Thymus (tissue), 11 donors: ENCODE results near the gene ASIC4. TPM values are rescaled to one million over a fixed set of nuclear protein-coding genes. Genes with fewer than 3 reads are reported as not detected.

Experiments used
- DNase-seq, 9 donors: peaks; one replicate each; pipeline ENCODE4 v3.0.0-alpha.2; 2013; ENCODE audit warnings: low spot score in 9 of 9, low read depth in 6 of 9, missing footprints in 1 of 9
- H3K27ac ChIP-seq, 2 donors: one replicate each; pipeline ENCODE4 v1.5.1; 2013; ENCODE audit warnings: control low read depth in 1 of 2, low read depth in 1 of 2, low read length in 1 of 2, mild to moderate bottlenecking in 1 of 2, moderate library complexity in 1 of 2
- H3K27me3 ChIP-seq, 2 donors: one replicate each; pipeline ENCODE4 v1.5.1; 2013; ENCODE audit warnings: low read length in 1 of 2; ENCODE audit not compliant: control insufficient read depth in 2 of 2, insufficient read depth in 1 of 2
- H3K36me3 ChIP-seq, 2 donors: one replicate each; pipeline ENCODE4 v1.5.1; 2013; ENCODE audit warnings: low read length in 1 of 2, mild to moderate bottlenecking in 1 of 2, moderate library complexity in 1 of 2; ENCODE audit not compliant: control insufficient read depth in 2 of 2, insufficient read depth in 2 of 2
- H3K4me1 ChIP-seq, 2 donors: one replicate each; pipeline ENCODE4 v1.5.1; 2013; ENCODE audit warnings: low read length in 2 of 2; ENCODE audit not compliant: control insufficient read depth in 2 of 2, insufficient read depth in 2 of 2
- H3K4me3 ChIP-seq, 2 donors: one replicate each; pipeline ENCODE4 v1.5.1; 2013; ENCODE audit warnings: low read length in 2 of 2, control low read depth in 1 of 2, mild to moderate bottlenecking in 1 of 2
- H3K9me3 ChIP-seq, 2 donors: one replicate each; pipeline ENCODE4 v1.5.1; 2013; ENCODE audit warnings: low read length in 1 of 2, mild to moderate bottlenecking in 1 of 2; ENCODE audit not compliant: control insufficient read depth in 2 of 2, insufficient read depth in 1 of 2
- WGBS: extraction: QIAGEN DNeasy Blood & Tissue Kit; methylation state at CpG from one replicate; pipeline ENCODE4 v1.1.7; 2013; 5-methylcytosine and 5-hydroxymethylcytosine counted together
- polyA plus RNA-seq: library from polyadenylated mRNA; stranded (reverse); fragments of 200-250 nt; gene quantifications from one replicate; pipeline ENCODE4 v1.2.3, GENCODE V29; 2013
- total RNA-seq: library from RNA; stranded (reverse); fragments of 120-200 nt; gene quantifications from one replicate; pipeline ENCODE4 v1.2.4, GENCODE V29; 2013
- donor health status: healthy.

The ASIC4 gene
- total and polyA plus RNA-seq, 2 donors: 0.05 to 0.23 TPM

DNA sequence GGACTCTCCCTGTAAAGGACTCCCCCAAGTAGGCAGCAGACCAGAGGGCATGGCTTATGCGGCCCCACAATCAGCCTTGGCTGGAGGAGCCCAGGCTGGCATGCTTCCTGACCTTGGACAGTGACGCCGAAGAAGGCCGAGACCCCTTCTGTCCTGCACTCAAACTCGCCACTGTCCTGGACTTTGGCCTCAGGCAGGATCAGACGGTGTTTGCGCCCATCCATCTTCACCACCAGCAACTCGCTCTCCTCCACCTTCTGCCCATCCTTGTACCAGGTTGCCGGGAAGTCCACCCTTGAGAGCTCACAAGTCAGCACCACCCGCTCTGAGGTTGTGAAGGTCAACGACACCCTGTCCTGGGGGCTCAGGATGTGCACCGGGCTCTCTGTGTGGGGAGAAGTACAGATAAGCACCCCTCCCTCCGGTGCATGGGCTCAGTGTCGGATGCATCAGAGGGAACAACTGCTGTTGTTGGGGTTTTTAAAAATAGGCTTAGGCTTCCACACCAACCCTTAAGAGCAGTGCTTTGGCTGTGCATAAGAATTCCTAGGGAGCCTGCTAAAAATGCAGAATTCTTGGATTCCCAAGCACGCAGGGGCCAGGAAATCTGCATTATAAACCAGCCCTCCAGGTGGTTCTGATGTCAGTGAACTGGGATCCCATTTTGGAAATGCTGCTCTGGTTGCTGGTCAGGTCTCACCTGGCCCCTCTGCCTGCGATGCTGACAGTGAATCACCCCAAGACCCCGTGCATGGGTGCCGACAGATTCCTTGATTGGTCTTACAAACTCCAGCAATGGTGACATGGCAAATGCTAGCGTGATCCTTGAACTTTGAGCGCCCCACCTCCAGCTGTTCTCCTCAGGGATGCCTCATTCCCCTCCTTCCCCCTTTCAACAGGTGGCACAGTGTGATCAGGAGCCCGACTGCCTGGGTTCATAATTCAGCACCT lies 51.1 kb downstream of the ASIC4 start:
- Histone ChIP-seq H3K4me1 (no peaks in the 10 kb centered on the region), H3K36me3 (no peaks in the 10 kb centered on the region), H3K9me3 (peaks cover 0 to 4% of the 10 kb centered on the region in 2 donors), H3K27ac (no peak overlapping the region), H3K27me3 (peaks cover 22 to 66% of the 10 kb centered on the region in 2 donors), H3K4me3 (no peak overlapping the region)
- WGBS: 96% methylated on average over 21 of the region's 21 CpGs
- no peak for DNase-seq

DNA sequence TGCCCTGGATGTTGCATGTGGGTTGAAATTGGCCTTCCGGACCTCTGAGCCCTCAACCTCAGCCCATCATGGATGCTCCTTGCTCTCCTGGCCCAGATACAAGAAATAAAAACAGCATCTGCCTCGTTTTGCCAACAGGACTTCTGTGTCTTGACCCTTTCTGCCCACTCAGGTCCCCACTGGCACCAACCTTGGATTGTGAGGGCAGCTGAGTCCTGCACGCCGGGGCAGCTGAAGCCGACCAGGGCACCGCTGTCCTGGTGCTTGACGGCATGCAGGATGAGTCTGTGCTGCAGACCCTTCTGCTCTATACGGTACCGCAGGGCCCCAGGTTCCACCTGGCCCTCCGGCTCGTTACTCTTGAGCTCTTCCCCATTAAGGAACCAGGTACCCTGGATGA lies 52.4 kb downstream of the ASIC4 start:
- no peaks in the 10 kb centered on the region for H3K36me3 ChIP-seq
- H3K27ac ChIP-seq: no peak overlapping the region
- H3K4me3 ChIP-seq: no peak overlapping the region
- H3K4me1 ChIP-seq: peaks cover 0 to 4% of the 10 kb centered on the region in 2 donors
- DNase-seq: no peak
- peaks cover 34 to 76% of the 10 kb centered on the region in 2 donors for H3K27me3 ChIP-seq
- peaks cover 0 to 4% of the 10 kb centered on the region in 2 donors for H3K9me3 ChIP-seq
- 92% methylated on average over 11 of the region's 11 CpGs for WGBS

DNA sequence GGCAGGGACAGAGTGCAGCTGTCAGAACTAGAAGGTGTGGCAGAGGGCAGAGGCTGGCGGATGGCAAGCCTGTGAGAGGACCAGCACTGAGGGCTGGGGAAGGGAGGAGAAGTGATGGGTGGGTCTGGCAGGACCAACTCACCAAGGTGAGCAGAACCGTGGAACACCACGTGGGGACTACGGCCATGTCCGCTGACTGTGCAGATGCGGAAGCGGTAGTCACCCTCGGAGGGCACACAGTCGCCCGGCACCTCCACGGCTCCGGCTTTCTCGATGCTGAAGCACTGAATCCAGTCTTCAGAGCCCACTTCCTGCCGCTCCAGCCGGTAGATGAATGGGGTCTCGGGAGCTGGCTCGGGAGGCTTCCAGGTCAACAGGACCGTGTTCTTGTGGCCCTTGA lies 52.8 kb downstream of the ASIC4 start:
- H3K4me1 ChIP-seq: peaks cover 0 to 6% of the 10 kb centered on the region in 2 donors
- H3K36me3 ChIP-seq: no peaks in the 10 kb centered on the region
- H3K9me3 ChIP-seq: peaks cover 0 to 4% of the 10 kb centered on the region in 2 donors
- no peak for DNase-seq
- WGBS: 97% methylated on average over 18 of the region's 18 CpGs
- peaks cover 38 to 78% of the 10 kb centered on the region in 2 donors for H3K27me3 ChIP-seq
- H3K4me3 ChIP-seq: no peak overlapping the region
- H3K27ac ChIP-seq: no peak overlapping the region

DNA sequence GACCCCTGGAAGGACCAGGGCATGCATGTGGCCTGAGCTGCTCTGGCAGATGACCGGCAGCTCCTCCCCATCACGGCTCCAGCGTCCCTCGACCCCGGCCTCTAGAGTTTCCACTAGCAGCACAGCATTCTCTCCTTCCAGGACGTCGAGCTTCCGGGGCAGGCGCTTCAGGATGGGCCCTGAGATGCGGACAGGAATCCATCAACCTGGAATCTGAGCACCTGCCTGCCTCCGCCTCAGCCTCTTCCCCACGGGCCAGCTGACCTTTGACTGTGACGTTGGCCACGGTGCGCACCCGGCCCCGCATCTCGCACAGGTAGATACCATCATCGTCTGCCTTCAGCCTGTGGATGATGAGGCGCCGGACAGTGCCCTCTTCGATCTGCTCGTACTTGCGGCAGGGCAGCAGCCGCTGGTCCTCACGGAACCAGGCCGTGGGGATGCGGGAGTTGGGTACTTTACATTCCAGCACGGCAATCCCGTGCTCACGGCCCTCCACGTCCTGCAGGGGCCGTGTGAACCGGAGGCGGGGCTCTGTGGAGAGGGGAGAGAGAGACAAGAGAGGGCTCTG lies 53.6 kb downstream of the ASIC4 start:
- H3K9me3 ChIP-seq: peaks cover 0 to 4% of the 10 kb centered on the region in 2 donors
- no peak for DNase-seq
- H3K4me3 ChIP-seq: no peak overlapping the region
- H3K36me3 ChIP-seq: no peaks in the 10 kb centered on the region
- H3K4me1 ChIP-seq: peaks cover 0 to 6% of the 10 kb centered on the region in 2 donors
- H3K27me3 ChIP-seq: peaks cover 45 to 81% of the 10 kb centered on the region in 2 donors
- 96% methylated on average over 35 of the region's 35 CpGs for WGBS
- H3K27ac ChIP-seq: no peak overlapping the region

DNA sequence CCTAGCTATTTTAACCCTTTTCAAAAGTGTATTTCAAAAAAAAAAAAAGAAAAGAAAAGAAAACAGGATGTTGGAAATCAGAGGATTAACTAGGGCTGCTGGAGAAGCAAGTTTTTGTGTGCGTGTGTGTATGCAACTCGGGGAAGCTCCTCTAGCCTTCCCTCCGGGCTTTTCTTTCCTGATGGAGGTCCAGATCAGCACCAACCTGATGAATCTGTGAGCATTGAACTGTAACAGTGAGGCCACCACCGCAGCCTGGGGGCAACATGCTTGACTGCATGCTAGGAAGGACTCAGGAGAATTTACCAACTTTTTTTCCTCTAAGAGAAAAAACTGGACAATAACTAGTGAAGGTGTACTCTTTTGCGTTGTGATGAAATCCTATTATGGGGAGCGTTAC lies 54.8 kb downstream of the ASIC4 start:
- no peaks in the 10 kb centered on the region for H3K36me3 ChIP-seq
- 97% methylated on average over 6 of the region's 6 CpGs for WGBS
- no peak overlapping the region for H3K27ac ChIP-seq
- peaks cover 0 to 6% of the 10 kb centered on the region in 2 donors for H3K4me1 ChIP-seq
- H3K27me3 ChIP-seq: peaks cover 49 to 89% of the 10 kb centered on the region in 2 donors
- DNase-seq: no peak
- H3K9me3 ChIP-seq: peaks cover 0 to 4% of the 10 kb centered on the region in 2 donors
- H3K4me3 ChIP-seq: no peak overlapping the region

DNA sequence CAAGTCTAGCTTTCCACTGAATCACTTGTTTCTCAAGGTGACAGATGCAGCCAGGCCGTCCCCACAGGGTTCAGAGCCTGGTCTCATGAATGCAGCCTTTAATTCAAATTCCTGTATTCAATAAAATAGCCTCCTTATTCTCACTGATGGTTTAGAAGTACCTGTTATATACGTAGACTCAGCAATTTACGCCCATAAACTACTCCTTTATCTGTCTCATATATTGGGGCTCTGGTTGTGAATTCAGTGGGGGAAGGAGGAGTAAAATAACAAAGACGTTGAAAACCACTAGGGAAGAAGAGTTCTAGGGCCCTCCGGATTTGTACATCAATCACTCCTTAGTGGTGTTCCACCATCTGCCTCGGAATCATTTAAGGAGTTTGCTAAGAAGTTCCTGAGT lies 55.4 kb downstream of the ASIC4 start:
- DNase-seq: no peak
- no peak overlapping the region for H3K4me3 ChIP-seq
- H3K27ac ChIP-seq: no peak overlapping the region
- peaks cover 0 to 4% of the 10 kb centered on the region in 2 donors for H3K9me3 ChIP-seq
- peaks cover 49 to 91% of the 10 kb centered on the region in 2 donors for H3K27me3 ChIP-seq
- no peaks in the 10 kb centered on the region for H3K36me3 ChIP-seq
- peaks cover 0 to 6% of the 10 kb centered on the region in 2 donors for H3K4me1 ChIP-seq
- 97% methylated on average over 6 of the region's 6 CpGs for WGBS

DNA sequence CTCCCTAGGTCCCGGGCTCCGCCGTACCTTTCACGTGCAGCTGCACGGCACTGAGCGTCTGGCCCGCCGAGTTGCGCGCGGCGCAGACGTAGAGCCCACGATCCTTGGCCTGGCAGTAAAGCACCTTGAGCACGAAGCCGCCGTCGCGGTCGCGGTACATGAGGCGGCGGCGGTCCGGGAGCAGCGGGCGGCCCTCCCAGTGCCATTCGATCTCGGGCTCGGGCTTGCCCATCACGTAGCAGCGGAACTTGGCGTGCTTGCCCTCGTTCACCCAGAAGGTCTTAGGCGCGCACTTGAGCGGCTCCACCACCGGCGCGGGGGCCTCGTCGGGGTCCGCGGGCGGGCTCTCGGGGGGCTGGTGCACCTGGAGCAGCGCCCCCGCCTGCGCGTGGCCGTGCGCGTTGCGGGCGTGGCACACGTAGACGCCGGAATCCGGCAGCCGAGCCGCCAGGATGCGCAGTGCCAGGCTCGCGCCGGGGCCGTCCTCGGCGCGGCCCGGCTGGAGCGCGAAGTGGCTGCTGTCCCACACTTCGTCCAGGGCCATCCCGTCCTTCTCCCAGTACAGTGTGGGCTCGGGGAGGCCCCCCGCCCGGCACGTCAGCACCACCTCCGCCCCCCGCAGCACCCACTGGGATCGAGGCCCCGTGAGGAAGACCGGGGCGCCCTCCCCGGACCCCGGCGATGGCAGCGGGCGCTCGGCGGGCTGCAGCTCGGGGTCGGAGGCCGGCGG lies 56.1 kb downstream of the ASIC4 start:
- H3K27me3 ChIP-seq: peaks cover 49 to 92% of the 10 kb centered on the region in 2 donors
- 26% methylated on average over 95 of the region's 95 CpGs for WGBS

DNA sequence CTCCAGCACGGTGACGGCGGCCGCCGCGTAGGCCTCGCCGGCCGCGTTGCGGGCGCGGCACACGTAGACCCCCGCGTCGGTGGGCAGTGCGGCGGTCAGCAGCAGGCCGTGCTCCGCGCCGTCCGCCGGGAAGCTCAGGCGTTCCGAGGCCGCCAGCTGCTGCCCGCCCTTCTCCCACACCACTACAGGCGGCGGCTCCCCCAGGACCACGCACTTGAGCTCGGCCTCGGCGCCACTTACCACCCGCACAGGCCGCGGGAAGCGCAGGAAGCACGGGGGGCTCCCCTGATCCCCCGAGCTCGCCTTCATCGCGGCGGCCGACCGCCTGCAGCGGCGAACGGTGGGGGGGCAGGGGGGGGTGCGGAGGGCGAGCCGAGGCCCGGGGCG lies 56.6 kb downstream of the ASIC4 start:
- 1% methylated on average over 55 of the region's 55 CpGs for WGBS
- H3K4me3 ChIP-seq: peak overlapping the region; percentile 29 to 57
- no peaks in the 10 kb centered on the region for H3K36me3 ChIP-seq
- peaks cover 0 to 4% of the 10 kb centered on the region in 2 donors for H3K9me3 ChIP-seq
- peaks cover 47 to 92% of the 10 kb centered on the region in 2 donors for H3K27me3 ChIP-seq
- no peak overlapping the region for H3K27ac ChIP-seq
- H3K4me1 ChIP-seq: peaks cover 0 to 6% of the 10 kb centered on the region in 2 donors
- DNase-seq: peak in 1 of 9 donors; percentile 13

More for the DNA sequence above, 56.1 kb downstream of the ASIC4 start:
- no peaks in the 10 kb centered on the region for H3K36me3 ChIP-seq
- peaks cover 0 to 6% of the 10 kb centered on the region in 2 donors for H3K4me1 ChIP-seq
- peak overlapping the region in 1 of 2 donors; percentile 61 for H3K27ac ChIP-seq
- peak overlapping the region in 1 of 2 donors; percentile 57 for H3K4me3 ChIP-seq
- peaks cover 0 to 4% of the 10 kb centered on the region in 2 donors for H3K9me3 ChIP-seq
- peak in 1 of 9 donors; percentile 32 for DNase-seq
